ENCODE results near the gene TEP1. TPM values are rescaled to one million over a fixed set of nuclear protein-coding genes. Genes with fewer than 3 reads are reported as not detected.

Gene TEP1
- total RNA-seq, 1 donor from 2014 or later, result 28.4 TPM

DNA sequence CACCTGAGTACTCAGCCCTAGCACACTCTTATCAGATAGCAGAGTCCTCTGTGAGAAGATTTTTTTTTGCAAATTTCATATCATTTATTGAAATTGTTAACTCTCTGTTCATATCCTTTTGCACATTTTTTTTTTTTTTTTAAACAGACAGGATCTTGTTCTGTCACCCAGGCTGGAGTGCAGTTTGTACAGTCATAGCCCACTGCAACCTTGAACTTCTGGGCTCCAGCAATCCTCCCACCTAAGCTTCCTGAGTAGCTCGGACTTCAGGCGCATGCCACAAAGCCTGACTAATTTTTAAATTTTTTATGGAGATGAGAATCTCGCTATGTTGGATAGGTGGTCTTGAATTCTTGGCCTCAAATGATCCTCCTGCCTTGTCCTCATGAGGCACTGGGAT is 65.6 kb downstream of the TEP1 start:
- DNase-seq (ENCODE audit: low read depth), result no peak
- no peaks in the 10 kb centered on the region for H4K20me1 ChIP-seq (ENCODE audit: insufficient read depth, low read length)
- peaks cover 24% of the 10 kb centered on the region for H3K79me2 ChIP-seq (ENCODE audit: insufficient read depth, low read length)
- H3K27ac Mint-ChIP-seq (ENCODE audit: unreplicated experiment), result no peak overlapping the region
- H3K4me2 ChIP-seq (ENCODE audit: low read length), result no peak overlapping the region
- H3K4me3 Mint-ChIP-seq (ENCODE audit: unreplicated experiment), result no peak overlapping the region
- H3K27ac ChIP-seq (ENCODE audit: low read depth, low read length), result no peak overlapping the region
- H2AFZ ChIP-seq (ENCODE audit: low read depth, low read length), result no peak overlapping the region
- H3K9me3 ChIP-seq (ENCODE audit: insufficient read depth, low read depth, low read length), result no peaks in the 10 kb centered on the region
- no peaks in the 10 kb centered on the region for H3K27me3 Mint-ChIP-seq (ENCODE audit: low read depth, unreplicated experiment)
- no peak overlapping the region for H3K4me3 ChIP-seq (ENCODE audit: insufficient read depth, low read depth, low read length)
- H3K4me1 ChIP-seq (ENCODE audit: insufficient read depth, low read length), result peaks cover 5% of the 10 kb centered on the region
- no peak overlapping the region for H3K9ac ChIP-seq (ENCODE audit: low read length)
- H3K36me3 Mint-ChIP-seq (ENCODE audit: low read depth, unreplicated experiment), result peaks cover 9% of the 10 kb centered on the region
- H3K4me1 Mint-ChIP-seq (ENCODE audit: low read depth, unreplicated experiment), result no peaks in the 10 kb centered on the region
- TF ChIP-seq, protein P1, sequence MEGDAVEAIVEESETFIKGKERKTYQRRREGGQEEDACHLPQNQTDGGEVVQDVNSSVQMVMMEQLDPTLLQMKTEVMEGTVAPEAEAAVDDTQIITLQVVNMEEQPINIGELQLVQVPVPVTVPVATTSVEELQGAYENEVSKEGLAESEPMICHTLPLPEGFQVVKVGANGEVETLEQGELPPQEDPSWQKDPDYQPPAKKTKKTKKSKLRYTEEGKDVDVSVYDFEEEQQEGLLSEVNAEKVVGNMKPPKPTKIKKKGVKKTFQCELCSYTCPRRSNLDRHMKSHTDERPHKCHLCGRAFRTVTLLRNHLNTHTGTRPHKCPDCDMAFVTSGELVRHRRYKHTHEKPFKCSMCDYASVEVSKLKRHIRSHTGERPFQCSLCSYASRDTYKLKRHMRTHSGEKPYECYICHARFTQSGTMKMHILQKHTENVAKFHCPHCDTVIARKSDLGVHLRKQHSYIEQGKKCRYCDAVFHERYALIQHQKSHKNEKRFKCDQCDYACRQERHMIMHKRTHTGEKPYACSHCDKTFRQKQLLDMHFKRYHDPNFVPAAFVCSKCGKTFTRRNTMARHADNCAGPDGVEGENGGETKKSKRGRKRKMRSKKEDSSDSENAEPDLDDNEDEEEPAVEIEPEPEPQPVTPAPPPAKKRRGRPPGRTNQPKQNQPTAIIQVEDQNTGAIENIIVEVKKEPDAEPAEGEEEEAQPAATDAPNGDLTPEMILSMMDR (IDR thresholded peaks at IDR 0.05; ENCODE audit: insufficient read depth, low read depth, low read length), result no peak
- no peak for TF ChIP-seq EZH2 (IDR thresholded peaks at IDR 0.05; ENCODE audit: insufficient read depth, low read length)
- FAIRE-seq, result no peak
- H3K27me3 ChIP-seq (ENCODE audit: insufficient read depth, low read length), result no peaks in the 10 kb centered on the region
- H3K36me3 ChIP-seq (ENCODE audit: insufficient read depth, low read length), result peaks cover 50% of the 10 kb centered on the region
- H3K9me3 Mint-ChIP-seq (ENCODE audit: unreplicated experiment), result no peaks in the 10 kb centered on the region

DNA sequence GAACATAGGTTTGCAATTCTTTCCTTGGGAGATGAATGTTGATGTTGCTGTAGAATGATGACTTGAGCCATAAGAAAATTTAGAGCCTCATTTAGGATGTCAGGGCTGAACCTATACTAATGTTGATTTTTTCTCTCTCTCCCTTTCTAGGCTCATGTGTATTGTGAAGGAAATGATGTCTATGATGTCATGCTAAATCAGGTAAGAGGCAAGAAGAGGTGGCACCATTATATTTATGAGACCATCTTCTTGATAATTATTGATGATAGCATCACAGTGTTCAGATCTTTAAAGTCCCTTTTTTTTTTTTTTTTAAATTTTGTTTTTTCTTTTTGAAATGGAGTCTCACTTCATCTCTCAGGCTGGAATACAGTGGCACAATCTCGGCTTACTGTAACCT is 66.6 kb downstream of the TEP1 start:
- peaks cover 7% of the 10 kb centered on the region for H3K36me3 Mint-ChIP-seq (ENCODE audit: low read depth, unreplicated experiment)
- no peaks in the 10 kb centered on the region for H3K27me3 Mint-ChIP-seq (ENCODE audit: low read depth, unreplicated experiment)
- H3K4me1 Mint-ChIP-seq (ENCODE audit: low read depth, unreplicated experiment), result no peaks in the 10 kb centered on the region
- no peaks in the 10 kb centered on the region for H3K9me3 Mint-ChIP-seq (ENCODE audit: unreplicated experiment)
- Histone ChIP-seq H3K36me3 (ENCODE audit: insufficient read depth, low read length) (peaks cover 39% of the 10 kb centered on the region), H4K20me1 (ENCODE audit: insufficient read depth, low read length) (no peaks in the 10 kb centered on the region), H3K4me2 (ENCODE audit: low read length) (no peak overlapping the region), H3K27ac (ENCODE audit: low read depth, low read length) (no peak overlapping the region), H3K4me1 (ENCODE audit: insufficient read depth, low read length) (peaks cover 5% of the 10 kb centered on the region), H3K4me3 (ENCODE audit: insufficient read depth, low read depth, low read length) (no peak overlapping the region), H3K9ac (ENCODE audit: low read length) (no peak overlapping the region), H3K27me3 (ENCODE audit: insufficient read depth, low read length) (no peaks in the 10 kb centered on the region), H3K9me3 (ENCODE audit: insufficient read depth, low read depth, low read length) (no peaks in the 10 kb centered on the region), H3K79me2 (ENCODE audit: insufficient read depth, low read length) (peaks cover 24% of the 10 kb centered on the region), H2AFZ (ENCODE audit: low read depth, low read length) (no peak overlapping the region)
- TF ChIP-seq, protein P1 (IDR thresholded peaks at IDR 0.05; ENCODE audit: insufficient read depth, low read depth, low read length), result no peak
- no peak for TF ChIP-seq EZH2 (IDR thresholded peaks at IDR 0.05; ENCODE audit: insufficient read depth, low read length)
- H3K27ac Mint-ChIP-seq (ENCODE audit: unreplicated experiment), result no peak overlapping the region
- no peak for DNase-seq (ENCODE audit: low read depth)
- no peak for FAIRE-seq
- H3K4me3 Mint-ChIP-seq (ENCODE audit: unreplicated experiment), result no peak overlapping the region

DNA sequence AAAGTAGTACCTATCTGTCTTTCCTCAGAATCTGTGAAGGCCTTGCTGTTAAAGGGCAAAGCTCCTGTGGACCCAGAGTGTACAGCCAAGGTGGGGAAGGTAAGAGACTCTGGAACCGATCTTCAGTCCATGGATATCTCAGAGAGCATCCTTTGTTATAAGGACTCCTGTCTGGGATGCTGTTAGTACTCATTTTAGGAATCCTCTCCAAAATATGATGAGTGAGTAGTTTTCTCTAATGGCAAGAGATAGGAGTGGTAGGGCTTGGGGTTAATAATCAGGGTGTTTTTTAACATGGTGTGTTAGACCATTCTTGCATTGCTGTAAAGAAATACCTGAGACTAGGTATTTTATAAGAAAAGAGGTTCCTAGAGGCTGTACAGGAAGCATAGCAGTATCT is 67.9 kb downstream of the TEP1 start:
- DNase-seq (ENCODE audit: low read depth) (no peak), FAIRE-seq (no peak)
- Mint-ChIP-seq H3K9me3 (ENCODE audit: unreplicated experiment) (no peaks in the 10 kb centered on the region), H3K36me3 (ENCODE audit: low read depth, unreplicated experiment) (peaks cover 5% of the 10 kb centered on the region), H3K4me3 (ENCODE audit: unreplicated experiment) (no peak overlapping the region), H3K27me3 (ENCODE audit: low read depth, unreplicated experiment) (no peaks in the 10 kb centered on the region), H3K27ac (ENCODE audit: unreplicated experiment) (peak overlapping the region; percentile 16), H3K4me1 (ENCODE audit: low read depth, unreplicated experiment) (no peaks in the 10 kb centered on the region)
- Histone ChIP-seq H3K79me2 (ENCODE audit: insufficient read depth, low read length) (peaks cover 24% of the 10 kb centered on the region), H3K4me3 (ENCODE audit: insufficient read depth, low read depth, low read length) (no peak overlapping the region), H4K20me1 (ENCODE audit: insufficient read depth, low read length) (no peaks in the 10 kb centered on the region), H3K9me3 (ENCODE audit: insufficient read depth, low read depth, low read length) (no peaks in the 10 kb centered on the region), H3K27ac (ENCODE audit: low read depth, low read length) (no peak overlapping the region), H2AFZ (ENCODE audit: low read depth, low read length) (no peak overlapping the region), H3K4me1 (ENCODE audit: insufficient read depth, low read length) (peaks cover 5% of the 10 kb centered on the region), H3K27me3 (ENCODE audit: insufficient read depth, low read length) (no peaks in the 10 kb centered on the region), H3K36me3 (ENCODE audit: insufficient read depth, low read length) (peaks cover 33% of the 10 kb centered on the region), H3K4me2 (ENCODE audit: low read length) (no peak overlapping the region), H3K9ac (ENCODE audit: low read length) (peak overlapping the region; percentile 41)
- no peak for TF ChIP-seq EZH2 (IDR thresholded peaks at IDR 0.05; ENCODE audit: insufficient read depth, low read length)
